Colonic mucosa (tissue), 4 donors: ENCODE data around the gene FBXL16. TPM values are rescaled to one million over a fixed set of nuclear protein-coding genes. Genes with fewer than 3 reads are reported as not detected.
"Not testable (repeated sequence)": the region's sequence is repeated elsewhere in the genome, so short reads cannot be mapped to it uniquely, and the experiment has no call there.

ENCODE experiments used
- DNase-seq: peaks from one replicate; pipeline ENCODE4 v3.0.0-alpha.2; 2020
- H3K27ac ChIP-seq: fragments of 200-600 bp; one replicate; pipeline ENCODE4 v1.8.0; 2021
- H3K27me3 ChIP-seq: fragments of 200-600 bp; one replicate; pipeline ENCODE4 v1.8.0; 2021
- H3K36me3 ChIP-seq: fragments of 200-600 bp; one replicate; pipeline ENCODE4 v1.8.0; 2021
- H3K4me1 ChIP-seq: fragments of 200-600 bp; one replicate; pipeline ENCODE4 v1.8.0; 2021; ENCODE audit warnings: mild to moderate bottlenecking
- H3K4me3 ChIP-seq: fragments of 200-600 bp; one replicate; pipeline ENCODE4 v1.8.0; 2021
- H3K9ac ChIP-seq, 2 donors: one replicate each; pipeline ENCODE4 v1.7.0; 2013; ENCODE audit warnings: control low read depth in 2 of 2, low read depth in 2 of 2, low read length in 2 of 2
- H3K9me3 ChIP-seq: fragments of 200-600 bp; one replicate; pipeline ENCODE4 v1.8.0; 2021
- CTCF ChIP-seq: fragments of 200-600 bp; IDR thresholded peaks from one replicate; pipeline ENCODE4 v1.8.0; 2022; ENCODE audit warnings: antibody characterized with exemption, mild to moderate bottlenecking
- intact Hi-C: fragments of 100-400 bp; cut with DNase I; formaldehyde crosslinking; loops from one replicate; pipeline ENCODE4 v1.14.1; 2022
- total RNA-seq, 2 donors: library from RNA; stranded (reverse); fragmentation: NEBNext Ultra II Directional in 1 of 2; extraction: Animal tissue kit (Norgen Biotek cat#: 25700) in 1 of 2; gene quantifications; one replicate each; pipeline ENCODE4 v1.2.1, GENCODE V29; 2021
- donor health status: healthy.
- donor health status: DM: no; HTN: no; CAD: no.
- donor health status: DM: no; HTN: no; CAD: no.

Gene FBXL16
- total RNA-seq, 2 donors from 2014 or later = 2.0 to 2.2 TPM

GRCh38 chr16:749010-749409 lies 43.4 kb upstream of the FBXL16 start:
- intact Hi-C loops = no loop called here
- no peak overlapping the region for H3K27ac ChIP-seq
- H3K9ac ChIP-seq = no peak overlapping the region
- H3K36me3 ChIP-seq = no peaks in the 10 kb centered on the region
- no peak for DNase-seq
- no peak overlapping the region for H3K4me3 ChIP-seq
- peaks cover 12% of the 10 kb centered on the region for H3K27me3 ChIP-seq
- no peaks in the 10 kb centered on the region for H3K9me3 ChIP-seq
- H3K4me1 ChIP-seq = no peaks in the 10 kb centered on the region
- TF ChIP-seq CTCF = no peak

- Histone ChIP-seq H3K4me1 (no peaks in the 10 kb centered on the region), H3K27ac (no peak overlapping the region), H3K9me3 (no peaks in the 10 kb centered on the region), H3K4me3 (no peak overlapping the region), H3K9ac (no peak overlapping the region), H3K27me3 (peaks cover 8% of the 10 kb centered on the region), H3K36me3 (no peaks in the 10 kb centered on the region)
- DNase-seq = no peak
- TF ChIP-seq CTCF = no peak
- intact Hi-C loops = no loop called here
These were observed 42.6 kb upstream of the FBXL16 start for GRCh38 chr16:747978-748746.

DNA sequence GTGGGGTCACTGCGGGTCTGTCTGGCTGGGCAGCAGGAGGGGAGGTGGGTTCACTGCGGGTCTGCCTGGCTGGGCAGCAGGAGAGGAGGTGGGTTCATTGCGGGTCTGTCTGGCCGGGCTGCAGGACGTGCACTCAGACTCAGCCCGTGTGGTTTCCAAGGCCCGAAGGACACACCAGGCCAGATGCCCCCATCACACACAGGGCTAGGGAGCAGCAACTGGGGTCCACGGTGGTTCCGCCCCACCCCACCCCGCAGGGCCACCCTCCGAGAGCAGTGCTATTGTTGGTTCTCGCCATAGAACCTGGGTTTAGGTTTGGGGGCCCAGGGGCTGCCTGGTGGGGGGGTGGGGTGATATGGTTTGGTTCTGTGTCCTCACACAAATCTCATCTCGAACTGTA lies 41.0 kb upstream of the FBXL16 start:
- no peak overlapping the region for H3K9ac ChIP-seq
- no peak for TF ChIP-seq CTCF
- no peak overlapping the region for H3K27ac ChIP-seq
- H3K9me3 ChIP-seq = no peaks in the 10 kb centered on the region
- no peaks in the 10 kb centered on the region for H3K36me3 ChIP-seq
- intact Hi-C loops = no loop called here
- no peaks in the 10 kb centered on the region for H3K27me3 ChIP-seq
- H3K4me1 ChIP-seq = no peaks in the 10 kb centered on the region
- no peak overlapping the region for H3K4me3 ChIP-seq
- DNase-seq = no peak

- Histone ChIP-seq H3K36me3 (no peaks in the 10 kb centered on the region), H3K9me3 (no peaks in the 10 kb centered on the region), H3K4me1 (no peaks in the 10 kb centered on the region), H3K27me3 (no peaks in the 10 kb centered on the region), H3K9ac (no peak overlapping the region), H3K4me3 (no peak overlapping the region), H3K27ac (no peak overlapping the region)
- intact Hi-C loops = no loop called here
- TF ChIP-seq CTCF = no peak
- DNase-seq = no peak
These were observed 40.1 kb upstream of the FBXL16 start for GRCh38 chr16:745739-746138.

- Histone ChIP-seq H3K27me3 (no peaks in the 10 kb centered on the region), H3K4me1 (peaks cover 6% of the 10 kb centered on the region), H3K9me3 (no peaks in the 10 kb centered on the region), H3K27ac (no peak overlapping the region), H3K4me3 (no peak overlapping the region), H3K36me3 (no peaks in the 10 kb centered on the region), H3K9ac (no peak overlapping the region)
- no peak for TF ChIP-seq CTCF
- intact Hi-C loops = no loop called here
- DNase-seq = no peak
These were observed 38.3 kb upstream of the FBXL16 start for GRCh38 chr16:743794-744500.

DNA sequence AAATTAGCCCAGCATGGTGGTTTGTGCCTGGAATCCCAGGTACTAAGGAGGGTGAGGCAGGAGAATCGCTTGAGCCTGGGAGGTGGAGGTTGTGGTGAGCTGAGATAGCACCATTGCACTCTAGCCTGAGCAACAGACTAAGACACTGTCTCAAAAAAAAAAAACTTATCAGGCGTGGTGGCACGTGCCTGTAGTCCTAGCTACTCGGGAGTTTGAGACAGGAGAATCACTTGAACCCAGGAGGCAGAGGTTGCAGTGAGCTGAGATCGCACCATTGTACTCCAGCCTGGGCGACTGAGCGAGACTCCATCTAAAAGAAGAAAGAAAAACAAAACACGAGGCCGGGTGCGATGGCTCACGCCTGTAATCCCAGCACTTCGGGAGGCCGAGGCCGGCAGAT lies 37.3 kb upstream of the FBXL16 start:
- H3K4me3 ChIP-seq, H3K27ac ChIP-seq, H3K9ac ChIP-seq, H3K4me1 ChIP-seq, H3K36me3 ChIP-seq, H3K9me3 ChIP-seq, H3K27me3 ChIP-seq, intact Hi-C loops, DNase-seq: not testable (repeated sequence)
